NCI-H82 (cell line): Measurements from ENCODE around the gene CORO2B.
"Not testable (repeated sequence)": the region's sequence is repeated elsewhere in the genome, so short reads cannot be mapped to it uniquely, and the experiment has no call there.

Source experiments
- DNase-seq: peaks from one replicate; lab custom pipeline; 2025; lab: John Stamatoyannopoulos, UW

Gene CORO2B

GRCh38 chr15:68644996-68645395 lies 66.2 kb downstream of the CORO2B start:
- no peak for DNase-seq

DNA sequence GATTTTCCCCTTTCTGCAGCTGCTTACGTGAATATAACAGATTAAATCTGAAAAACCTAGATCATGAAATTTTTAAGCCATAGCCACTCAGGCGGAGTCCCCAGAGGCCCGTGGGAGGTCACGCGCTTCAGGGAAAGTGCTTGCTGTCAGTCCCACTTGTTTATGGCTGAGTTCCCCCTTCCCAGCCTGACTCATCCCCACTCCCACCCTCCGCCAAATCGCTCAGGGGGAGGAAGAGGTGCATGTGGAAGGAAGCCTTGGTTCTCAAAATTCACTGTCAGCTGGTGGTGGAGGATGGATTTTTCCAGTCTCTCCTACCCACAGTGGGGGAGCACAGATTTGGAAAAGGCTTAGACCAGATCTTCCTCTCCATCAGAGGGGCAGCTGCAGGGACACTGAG lies 67.4 kb downstream of the CORO2B start:
- DNase-seq, result no peak

GRCh38 chr15:68646696-68647095 lies 67.9 kb downstream of the CORO2B start:
- no peak for DNase-seq

- not testable (repeated sequence) for DNase-seq
These were observed 68.6 kb downstream of the CORO2B start for GRCh38 chr15:68647361-68647760.

DNA sequence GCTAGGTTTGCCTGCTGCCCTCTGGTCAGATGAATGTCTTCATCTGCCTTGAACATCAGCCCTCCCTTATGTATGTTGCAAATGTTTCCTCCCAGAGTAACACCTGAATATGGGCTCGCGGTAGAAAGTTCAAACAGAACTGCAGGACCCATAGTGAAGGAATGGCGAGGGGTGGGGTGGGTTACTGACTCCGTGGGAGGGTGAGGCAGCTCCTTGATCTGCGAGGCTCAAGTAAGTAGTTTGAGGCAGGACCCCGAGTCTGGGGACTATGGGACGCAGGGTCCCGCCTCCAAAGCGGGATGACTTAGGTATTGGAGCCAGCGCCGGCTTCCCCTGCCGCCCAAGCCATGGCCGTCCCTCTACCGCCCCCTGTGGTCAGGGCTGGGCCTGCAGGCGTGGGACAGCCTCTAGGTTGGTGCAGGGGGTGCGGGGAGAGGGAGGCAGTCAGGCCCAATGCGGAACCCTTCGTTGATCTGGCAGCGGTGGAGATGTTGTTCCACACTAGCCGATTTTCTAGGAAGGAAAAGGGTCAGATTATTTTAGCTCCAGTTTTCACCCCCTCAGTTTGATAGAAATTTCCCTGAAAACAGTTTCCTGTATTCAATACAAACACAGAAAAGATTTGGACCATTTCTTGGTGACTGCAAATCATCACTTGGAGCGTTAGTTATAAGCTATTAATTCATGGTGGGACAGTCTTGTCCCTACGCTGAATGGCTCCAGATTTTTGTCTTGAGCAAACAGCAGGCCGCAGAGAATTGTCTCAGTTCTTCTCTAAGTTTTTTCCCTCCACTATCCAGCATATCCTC lies 72.3 kb downstream of the CORO2B start:
- peak; percentile 79 for DNase-seq

GRCh38 chr15:68651916-68652525 lies 73.2 kb downstream of the CORO2B start:
- no peak for DNase-seq

- no peak for DNase-seq
These were observed 74.3 kb downstream of the CORO2B start for GRCh38 chr15:68653031-68653635.

- no peak for DNase-seq
These were observed 75.0 kb downstream of the CORO2B start for GRCh38 chr15:68653801-68654200.

- DNase-seq, result no peak
These were observed 76.2 kb downstream of the CORO2B start for GRCh38 chr15:68654786-68655560.

DNA sequence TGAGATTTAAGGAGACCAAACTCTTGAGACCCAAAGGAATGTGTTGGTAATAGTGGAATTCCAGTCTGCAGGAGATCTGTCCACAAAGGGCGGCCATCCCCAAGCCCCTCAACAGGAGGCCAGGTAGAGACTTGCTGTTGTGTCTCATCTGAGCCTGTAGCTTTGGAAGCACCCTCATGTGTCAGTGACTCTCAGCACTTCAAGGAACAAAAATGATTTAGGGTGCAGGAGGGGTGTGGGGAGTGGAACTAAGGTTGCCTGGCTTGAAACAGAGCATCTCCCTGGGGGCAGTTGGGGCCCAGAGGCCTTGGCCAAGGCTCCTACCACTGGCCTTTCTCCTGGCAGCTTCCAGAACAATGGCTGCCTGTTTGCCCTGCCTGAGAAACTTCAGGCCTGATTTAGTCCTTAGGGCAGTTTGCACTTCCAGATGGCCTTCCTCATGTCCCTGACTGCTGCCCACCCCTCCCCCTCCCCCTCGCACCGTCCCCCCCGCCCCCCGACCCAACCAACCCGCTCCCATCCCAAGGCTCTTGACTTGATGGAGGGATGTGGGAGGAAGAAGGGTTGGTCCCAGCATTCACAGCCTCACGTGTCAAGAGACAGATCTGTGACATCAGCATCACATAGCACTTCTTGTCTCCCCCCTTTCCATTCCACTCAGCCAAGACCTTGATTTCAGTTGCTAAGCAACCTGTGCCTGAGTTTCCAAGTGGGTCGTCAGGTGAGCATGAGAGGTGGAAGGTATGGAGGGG lies 77.1 kb downstream of the CORO2B start:
- no peak for DNase-seq

DNA sequence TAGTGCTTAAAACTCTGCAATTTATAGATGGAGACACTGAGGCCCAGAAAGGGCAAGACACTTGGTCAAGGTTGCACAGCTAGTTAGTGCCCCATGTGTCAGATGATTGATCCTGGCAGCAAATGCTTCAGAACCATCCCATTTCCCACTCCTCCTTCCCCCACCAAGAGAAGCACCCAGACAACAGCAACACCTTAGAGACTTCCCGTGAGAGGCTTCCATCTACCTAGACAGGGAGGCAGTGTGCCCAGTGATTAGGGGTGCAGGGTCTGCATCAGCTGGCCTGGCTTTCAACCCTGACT lies 77.6 kb downstream of the CORO2B start:
- no peak for DNase-seq

DNA sequence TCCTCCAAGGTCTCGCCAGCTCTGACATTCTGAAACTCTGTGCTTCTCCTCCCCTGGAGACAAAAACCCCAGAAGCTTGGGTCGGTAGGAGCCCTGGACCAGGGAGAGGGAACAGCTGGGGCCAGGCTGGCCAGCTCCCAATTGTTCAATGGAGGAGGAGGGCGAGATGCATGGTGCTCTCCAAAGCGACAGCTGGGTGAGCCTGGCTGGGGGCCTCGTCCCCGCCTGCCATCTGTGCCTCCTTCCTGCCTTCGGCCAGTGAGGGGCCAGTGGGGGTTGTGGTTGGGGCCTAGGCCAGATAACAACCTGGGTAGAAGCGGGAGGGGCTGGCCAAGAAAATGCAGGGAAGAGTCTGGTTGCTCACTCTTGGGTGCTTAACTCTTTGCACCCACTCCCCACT lies 79.4 kb downstream of the CORO2B start:
- peak; percentile 96 for DNase-seq

GRCh38 chr15:68658641-68659358 lies 80.0 kb downstream of the CORO2B start:
- peak; percentile 66 for DNase-seq

DNA sequence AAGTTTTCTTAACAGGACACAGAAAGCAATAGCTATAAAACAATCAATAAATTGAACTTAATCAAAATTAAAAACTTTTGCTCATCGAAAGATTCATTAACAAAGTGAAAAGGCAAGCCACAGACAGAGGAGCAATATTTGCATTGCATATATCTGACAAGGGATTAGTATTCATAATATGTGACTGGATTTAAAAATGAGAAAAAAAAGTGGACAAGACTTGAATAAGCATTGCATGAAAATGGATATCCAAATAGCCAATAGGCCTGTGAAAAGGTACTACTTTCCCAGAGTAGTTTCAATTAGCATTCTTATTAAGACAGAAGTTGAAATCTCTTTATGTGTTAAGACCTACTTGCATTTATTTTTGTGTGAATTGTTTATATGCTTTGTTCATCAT lies 84.7 kb downstream of the CORO2B start:
- no peak for DNase-seq

GRCh38 chr15:68666120-68666811 lies 87.5 kb downstream of the CORO2B start:
- peak; percentile 34 for DNase-seq

DNA sequence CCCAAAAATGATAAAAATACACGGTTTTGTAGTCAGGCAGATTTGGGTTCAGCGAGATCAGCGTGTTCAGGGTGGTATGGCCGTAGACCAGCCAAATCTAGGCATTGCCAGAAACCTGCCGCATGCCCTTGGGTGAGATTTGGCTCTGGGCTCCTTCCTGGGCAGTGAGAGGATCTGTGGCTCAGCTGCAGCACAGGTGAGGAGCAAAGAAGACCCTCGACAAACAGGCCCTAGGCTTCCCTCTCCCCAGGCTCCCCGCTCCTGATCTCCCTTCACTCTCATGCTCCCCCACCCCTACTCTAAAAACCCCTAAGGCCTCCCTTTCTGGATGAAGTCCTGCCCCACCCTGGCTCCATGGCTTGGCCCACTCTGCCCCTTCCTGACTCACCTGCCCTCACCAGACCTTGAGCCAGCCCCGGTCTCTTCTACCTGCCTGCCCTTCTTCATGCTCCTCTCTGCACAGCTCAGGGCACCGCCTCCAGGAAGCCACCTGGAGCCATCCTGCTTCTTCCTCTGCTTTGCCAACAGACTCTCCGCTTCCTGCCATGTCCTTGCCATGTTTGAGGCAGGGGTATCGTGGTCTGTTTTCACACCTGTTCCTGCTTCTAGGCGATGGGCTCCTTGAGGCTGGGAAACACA lies 88.1 kb downstream of the CORO2B start:
- DNase-seq, result no peak

GRCh38 chr15:68667800-68668625 lies 89.2 kb downstream of the CORO2B start:
- no peak for DNase-seq

GRCh38 chr15:68668926-68669600 lies 90.3 kb downstream of the CORO2B start:
- no peak for DNase-seq

GRCh38 chr15:68672251-68672650 lies 93.5 kb downstream of the CORO2B start:
- no peak for DNase-seq
